Measurements from ENCODE around the gene GJC3.

Gene GJC3

GRCh38 chr7:99881370-99881769, 48.0 kb downstream of the GJC3 start:
- H4K20me1 ChIP-seq (ENCODE audit: control insufficient read depth, insufficient read depth, low read depth, low read length) = no peaks in the 10 kb centered on the region
- H3K4me3 ChIP-seq (ENCODE audit: low read length) = no peak overlapping the region
- H3K4me1 ChIP-seq (ENCODE audit: control insufficient read depth, low read length) = no peaks in the 10 kb centered on the region
- no peaks in the 10 kb centered on the region for H3K36me3 ChIP-seq (ENCODE audit: control insufficient read depth, low read length)
- H3K79me2 ChIP-seq (ENCODE audit: control insufficient read depth, low read length) = no peaks in the 10 kb centered on the region
- no peaks in the 10 kb centered on the region for H3F3A ChIP-seq (ENCODE audit: control insufficient read depth, insufficient read depth)
- H3K9me2 ChIP-seq (replicated peaks; ENCODE audit: control insufficient read depth, low read length) = no peaks in the 10 kb centered on the region
- H3K27ac ChIP-seq (ENCODE audit: low read depth, low read length) = no peak overlapping the region
- no peaks in the 10 kb centered on the region for H3K9me3 ChIP-seq (ENCODE audit: control insufficient read depth, insufficient read depth, low read length)
- peaks cover 3% of the 10 kb centered on the region; the same call in 1 of the 2 replicates for H3K27me3 ChIP-seq (ENCODE audit: control insufficient read depth, low read length)
- no peak overlapping the region for H3K4me2 ChIP-seq (ENCODE audit: low read length)
- no peak for TF ChIP-seq EZH2phosphoT487 (IDR thresholded peaks at IDR 0.05; ENCODE audit: borderline replicate concordance, low read length)
- TF ChIP-seq CTCF (IDR thresholded peaks at IDR 0.05; ENCODE audit: low read depth, low read length, poor library complexity, severe bottlenecking) = no peak

- H3K9me3 ChIP-seq (ENCODE audit: control insufficient read depth, insufficient read depth, low read length) = no peaks in the 10 kb centered on the region
- H3K4me2 ChIP-seq (ENCODE audit: low read length) = no peak within 1 kb of the TSS
- no peaks in the 10 kb centered on the region for H3K79me2 ChIP-seq (ENCODE audit: control insufficient read depth, low read length)
- no peaks in the 10 kb centered on the region for H3K9me2 ChIP-seq (replicated peaks; ENCODE audit: control insufficient read depth, low read length)
- TF ChIP-seq CTCF (IDR thresholded peaks at IDR 0.05; ENCODE audit: low read depth, low read length, poor library complexity, severe bottlenecking) (no peak), EZH2phosphoT487 (IDR thresholded peaks at IDR 0.05; ENCODE audit: borderline replicate concordance, low read length) (no peak)
- H3F3A ChIP-seq (ENCODE audit: control insufficient read depth, insufficient read depth) = no peaks in the 10 kb centered on the region
- H3K27me3 ChIP-seq (ENCODE audit: control insufficient read depth, low read length) = no peaks in the 10 kb centered on the region; the same call in 1 of the 2 replicates
- H3K4me3 ChIP-seq (ENCODE audit: low read length) = no peak within 1 kb of the TSS
- no peaks in the 10 kb centered on the region for H3K4me1 ChIP-seq (ENCODE audit: control insufficient read depth, low read length)
- no peaks in the 10 kb centered on the region for H3K36me3 ChIP-seq (ENCODE audit: control insufficient read depth, low read length)
- H3K27ac ChIP-seq (ENCODE audit: low read depth, low read length) = no peak within 1 kb of the TSS
- H4K20me1 ChIP-seq (ENCODE audit: control insufficient read depth, insufficient read depth, low read depth, low read length) = no peaks in the 10 kb centered on the region
Observed at GRCh38 chr7:99876933-99877332, 52.5 kb downstream of the GJC3 start, which contains the start of gene OR2AE1. Gene OR2AE1 (minus strand): TSS chr7:99877033. CDS start chr7:99877033, 0 bp downstream.

GRCh38 chr7:99876491-99876890, 52.9 kb downstream of the GJC3 start:
- Histone ChIP-seq H3K4me1 (ENCODE audit: control insufficient read depth, low read length) (no peaks in the 10 kb centered on the region), H3K9me3 (ENCODE audit: control insufficient read depth, insufficient read depth, low read length) (no peaks in the 10 kb centered on the region), H3F3A (ENCODE audit: control insufficient read depth, insufficient read depth) (no peaks in the 10 kb centered on the region), H3K27me3 (ENCODE audit: control insufficient read depth, low read length) (no peaks in the 10 kb centered on the region; the same call in 1 of the 2 replicates), H3K79me2 (ENCODE audit: control insufficient read depth, low read length) (no peaks in the 10 kb centered on the region), H3K36me3 (ENCODE audit: control insufficient read depth, low read length) (no peaks in the 10 kb centered on the region), H4K20me1 (ENCODE audit: control insufficient read depth, insufficient read depth, low read depth, low read length) (no peaks in the 10 kb centered on the region), H3K9me2 (replicated peaks; ENCODE audit: control insufficient read depth, low read length) (no peaks in the 10 kb centered on the region), H3K4me2 (ENCODE audit: low read length) (no peak overlapping the region), H3K4me3 (ENCODE audit: low read length) (no peak overlapping the region), H3K27ac (ENCODE audit: low read depth, low read length) (no peak overlapping the region)
- no peak for TF ChIP-seq CTCF (IDR thresholded peaks at IDR 0.05; ENCODE audit: low read depth, low read length, poor library complexity, severe bottlenecking)
- no peak for TF ChIP-seq EZH2phosphoT487 (IDR thresholded peaks at IDR 0.05; ENCODE audit: borderline replicate concordance, low read length)

Data from DOHH2 (cell line).